Measurements from ENCODE around the gene SAP25.
"Not testable (repeated sequence)": the region's sequence is repeated elsewhere in the genome, so short reads cannot be mapped to it uniquely, and the experiment has no call there.

- not testable (repeated sequence) for TF ChIP-seq CTCF (optimal IDR thresholded peaks at IDR 0.05 in 1 of 3, IDR thresholded peaks at IDR 0.05 in 1 of 3, conservative IDR thresholded peaks at IDR 0.05 in 1 of 3; ENCODE audit: extremely low read depth in 1 of 3, insufficient read depth in 2 of 3, low read length in 3 of 3); EZH2 (IDR thresholded peaks at IDR 0.05; ENCODE audit: low read length)
Measured at GRCh38 chr7:100528108-100528866, 45.4 kb downstream of the SAP25 start.
